Ascending aorta (tissue), 2 donors: ENCODE results near the gene CRTC1. TPM values are rescaled to one million over a fixed set of nuclear protein-coding genes. Genes with fewer than 3 reads are reported as not detected.

Experiments
- DNase-seq, 2 donors: peaks; one replicate each; pipeline ENCODE4 v3.0.0-alpha.2; 2019; ENCODE audit warnings: low spot score in 2 of 2
- H3K27ac ChIP-seq, 2 donors: fragments of 200-600 bp; sonication (generic); one replicate each; pipeline ENCODE4 v1.5.1; 2016 to 2017; ENCODE audit warnings: mild to moderate bottlenecking in 1 of 2
- H3K27me3 ChIP-seq: fragments of 200-600 bp; sonication (generic); one replicate; pipeline ENCODE4 v1.5.1; 2017
- H3K36me3 ChIP-seq, 2 donors: fragments of 200-600 bp; sonication (generic); one replicate each; pipeline ENCODE4 v1.5.1; 2016
- H3K4me1 ChIP-seq, 2 donors: fragments of 200-600 bp; sonication (generic); one replicate each; pipeline ENCODE4 v1.5.1; 2016 to 2017; ENCODE audit warnings: mild to moderate bottlenecking in 1 of 2
- H3K4me3 ChIP-seq, 2 donors: fragments of 200-600 bp; sonication (generic); one replicate each; pipeline ENCODE4 v1.5.1; 2016 to 2017; ENCODE audit warnings: mild to moderate bottlenecking in 1 of 2
- H3K9me3 ChIP-seq, 2 donors: fragments of 200-600 bp; sonication (generic); one replicate each; pipeline ENCODE4 v1.5.1; 2016
- intact Hi-C: fragments of 100-400 bp; cut with DNase I; formaldehyde crosslinking; loops from one replicate; pipeline ENCODE4 v1.15.1; 2023
- total RNA-seq: library from RNA; depleted of rRNA; stranded (reverse); fragments of >200 nt; gene quantifications from one replicate; pipeline ENCODE4 v1.1.0, GENCODE V29; 2016
- TF ChIP-seq, protein P1 (sequence below), 3 experiments: fragments of 200-600 bp in 2 of 3; fragments of 450-650 bp in 1 of 3; sonication (generic) in 2 of 3; IDR thresholded peaks; one replicate each; pipeline ENCODE4 v1.5.1; 2016 to 2019; ENCODE audit warnings: antibody characterized with exemption in 3 of 3, mild to moderate bottlenecking in 1 of 3, moderate library complexity in 1 of 3

CRTC1 gene
- total RNA-seq, 1 donor from 2014 or later, result 10.0 TPM

DNA sequence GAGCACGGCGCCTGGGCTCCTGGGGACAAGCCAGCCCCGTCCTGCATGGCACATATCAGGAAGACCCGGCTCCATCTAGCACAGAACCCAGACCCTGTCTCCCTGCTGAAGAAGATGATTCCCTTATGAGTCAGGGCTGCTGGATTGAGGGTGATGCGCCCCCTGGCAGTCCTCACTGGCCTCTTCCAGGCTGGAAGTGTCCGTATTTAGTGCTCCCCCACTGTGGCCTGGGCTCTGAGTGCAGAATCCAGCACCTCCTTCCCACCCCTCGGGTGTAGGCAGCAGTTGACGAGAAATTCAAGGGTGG lies 92.8 kb downstream of the CRTC1 start:
- TF ChIP-seq, protein P1, sequence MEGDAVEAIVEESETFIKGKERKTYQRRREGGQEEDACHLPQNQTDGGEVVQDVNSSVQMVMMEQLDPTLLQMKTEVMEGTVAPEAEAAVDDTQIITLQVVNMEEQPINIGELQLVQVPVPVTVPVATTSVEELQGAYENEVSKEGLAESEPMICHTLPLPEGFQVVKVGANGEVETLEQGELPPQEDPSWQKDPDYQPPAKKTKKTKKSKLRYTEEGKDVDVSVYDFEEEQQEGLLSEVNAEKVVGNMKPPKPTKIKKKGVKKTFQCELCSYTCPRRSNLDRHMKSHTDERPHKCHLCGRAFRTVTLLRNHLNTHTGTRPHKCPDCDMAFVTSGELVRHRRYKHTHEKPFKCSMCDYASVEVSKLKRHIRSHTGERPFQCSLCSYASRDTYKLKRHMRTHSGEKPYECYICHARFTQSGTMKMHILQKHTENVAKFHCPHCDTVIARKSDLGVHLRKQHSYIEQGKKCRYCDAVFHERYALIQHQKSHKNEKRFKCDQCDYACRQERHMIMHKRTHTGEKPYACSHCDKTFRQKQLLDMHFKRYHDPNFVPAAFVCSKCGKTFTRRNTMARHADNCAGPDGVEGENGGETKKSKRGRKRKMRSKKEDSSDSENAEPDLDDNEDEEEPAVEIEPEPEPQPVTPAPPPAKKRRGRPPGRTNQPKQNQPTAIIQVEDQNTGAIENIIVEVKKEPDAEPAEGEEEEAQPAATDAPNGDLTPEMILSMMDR (IDR thresholded peaks at IDR 0.05), result no peak
- Histone ChIP-seq H3K9me3 (no peaks in the 10 kb centered on the region), H3K4me1 (no peaks in the 10 kb centered on the region), H3K4me3 (no peak overlapping the region), H3K36me3 (peaks cover 0 to 6% of the 10 kb centered on the region in 2 donors), H3K27me3 (no peaks in the 10 kb centered on the region), H3K27ac (no peak overlapping the region)
- intact Hi-C loops, result no loop called here
- DNase-seq, result no peak

DNA sequence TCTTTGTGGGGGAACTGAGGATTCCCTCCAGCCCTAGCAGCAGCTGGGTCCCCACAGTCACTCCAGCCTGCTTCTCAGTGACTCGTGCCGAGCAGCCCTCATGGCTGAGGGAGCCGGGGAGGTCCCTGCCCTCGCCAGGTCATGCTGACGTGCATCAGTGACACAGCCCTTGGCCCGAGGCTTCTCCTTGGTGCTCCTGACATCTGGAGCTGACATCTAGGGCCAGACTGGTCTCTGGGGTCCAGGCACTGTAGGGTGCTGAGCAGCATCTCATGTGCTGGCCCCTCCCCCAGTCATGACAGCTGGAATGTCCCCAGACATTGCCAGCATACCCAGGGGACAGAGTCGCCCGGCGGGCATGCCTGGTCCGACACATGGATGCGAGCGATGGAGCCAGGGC lies 93.3 kb downstream of the CRTC1 start:
- TF ChIP-seq, protein P1 (IDR thresholded peaks at IDR 0.05), result no peak
- Histone ChIP-seq H3K27me3 (no peaks in the 10 kb centered on the region), H3K27ac (no peak overlapping the region), H3K4me3 (no peak overlapping the region), H3K4me1 (no peaks in the 10 kb centered on the region), H3K9me3 (no peaks in the 10 kb centered on the region), H3K36me3 (peaks cover 0 to 6% of the 10 kb centered on the region in 2 donors)
- intact Hi-C loops, result no loop called here
- no peak for DNase-seq

DNA sequence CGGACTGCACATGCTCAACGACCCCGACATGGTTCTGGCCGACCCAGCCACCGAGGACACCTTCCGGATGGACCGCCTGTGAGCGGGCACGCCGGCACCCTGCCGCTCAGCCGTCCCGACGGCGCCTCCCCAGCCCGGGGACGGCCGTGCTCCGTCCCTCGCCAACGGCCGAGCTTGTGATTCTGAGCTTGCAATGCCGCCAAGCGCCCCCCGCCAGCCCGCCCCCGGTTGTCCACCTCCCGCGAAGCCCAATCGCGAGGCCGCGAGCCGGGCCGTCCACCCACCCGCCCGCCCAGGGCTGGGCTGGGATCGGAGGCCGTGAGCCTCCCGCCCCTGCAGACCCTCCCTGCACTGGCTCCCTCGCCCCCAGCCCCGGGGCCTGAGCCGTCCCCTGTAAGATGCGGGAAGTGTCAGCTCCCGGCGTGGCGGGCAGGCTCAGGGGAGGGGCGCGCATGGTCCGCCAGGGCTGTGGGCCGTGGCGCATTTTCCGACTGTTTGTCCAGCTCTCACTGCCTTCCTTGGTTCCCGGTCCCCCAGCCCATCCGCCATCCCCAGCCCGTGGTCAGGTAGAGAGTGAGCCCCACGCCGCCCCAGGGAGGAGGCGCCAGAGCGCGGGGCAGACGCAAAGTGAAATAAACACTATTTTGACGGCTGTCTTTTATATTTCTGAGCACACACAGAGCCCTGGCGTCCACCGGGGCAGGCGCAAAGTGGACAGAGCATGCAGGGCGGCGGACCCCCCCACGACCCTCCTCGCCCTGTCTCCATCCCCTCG lies 94.0 kb downstream of the CRTC1 start:
- H3K27me3 ChIP-seq, result no peaks in the 10 kb centered on the region
- no peaks in the 10 kb centered on the region for H3K4me1 ChIP-seq
- TF ChIP-seq, protein P1 (IDR thresholded peaks at IDR 0.05), result no peak
- peak overlapping the region in 1 of 2 donors; percentile 26 for H3K4me3 ChIP-seq
- H3K27ac ChIP-seq, result no peak overlapping the region
- intact Hi-C loops, result no loop called here
- peaks cover 0 to 6% of the 10 kb centered on the region in 2 donors for H3K36me3 ChIP-seq
- no peak for DNase-seq
- no peaks in the 10 kb centered on the region for H3K9me3 ChIP-seq

DNA sequence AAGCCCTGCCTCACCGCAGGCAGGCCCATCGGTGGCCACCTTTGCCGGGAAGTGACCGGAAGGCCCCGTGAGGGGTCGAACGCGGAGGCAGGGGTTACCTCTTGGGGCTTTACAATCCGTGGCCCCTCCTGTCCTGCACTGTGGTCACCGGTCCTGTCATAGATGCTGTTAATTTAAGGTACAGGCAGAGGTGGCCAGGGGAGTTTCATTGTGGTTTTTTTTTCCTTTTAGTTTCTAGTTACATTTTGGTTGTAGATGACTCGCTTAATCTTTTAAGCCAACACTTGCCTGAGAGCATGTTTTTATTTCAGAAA lies 94.6 kb downstream of the CRTC1 start:
- DNase-seq, result no peak
- TF ChIP-seq, protein P1 (IDR thresholded peaks at IDR 0.05), result no peak
- no peak overlapping the region for H3K4me3 ChIP-seq
- no peaks in the 10 kb centered on the region for H3K27me3 ChIP-seq
- no peaks in the 10 kb centered on the region for H3K4me1 ChIP-seq
- intact Hi-C loops, result no loop called here
- H3K36me3 ChIP-seq, result peaks cover 0 to 6% of the 10 kb centered on the region in 2 donors
- H3K9me3 ChIP-seq, result no peaks in the 10 kb centered on the region
- no peak overlapping the region for H3K27ac ChIP-seq

DNA sequence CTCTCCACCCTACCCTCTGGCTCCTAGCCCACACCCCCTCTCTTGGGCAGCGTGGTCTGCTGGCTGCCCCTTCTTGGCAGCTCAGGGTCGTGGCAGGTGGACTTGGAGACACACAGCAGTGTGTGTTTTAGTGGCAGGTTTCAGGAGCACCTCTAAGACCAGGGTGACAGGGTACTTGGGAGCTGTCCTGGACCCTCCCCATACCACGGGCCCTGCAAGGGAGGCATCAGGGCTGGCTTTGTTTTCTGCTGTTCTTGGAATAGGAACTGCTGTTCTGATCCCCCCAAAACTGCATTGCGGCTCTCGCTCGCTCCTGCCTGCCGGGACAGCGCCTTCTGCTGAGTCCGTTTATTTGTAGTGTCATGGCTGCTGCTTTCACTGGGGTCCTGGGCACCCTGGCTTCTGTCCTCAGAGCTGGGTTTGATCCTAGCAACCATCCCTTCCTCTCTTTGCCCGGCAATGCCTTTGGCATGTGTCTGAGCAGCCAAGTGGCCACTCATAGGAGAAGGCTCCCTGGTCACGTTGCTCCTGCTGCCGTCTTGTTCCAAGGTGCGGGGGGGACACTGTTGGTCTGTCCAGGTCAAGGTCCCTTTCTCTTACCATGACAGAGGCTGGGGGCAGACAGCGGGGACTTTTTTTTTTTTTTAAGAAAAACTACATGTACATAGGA lies 95.5 kb downstream of the CRTC1 start:
- Histone ChIP-seq H3K27me3 (no peaks in the 10 kb centered on the region), H3K9me3 (no peaks in the 10 kb centered on the region), H3K4me3 (no peak overlapping the region), H3K4me1 (no peaks in the 10 kb centered on the region), H3K27ac (no peak overlapping the region), H3K36me3 (peaks cover 0 to 6% of the 10 kb centered on the region in 2 donors)
- intact Hi-C loops, result no loop called here
- TF ChIP-seq, protein P1 (IDR thresholded peaks at IDR 0.05), result no peak
- DNase-seq, result no peak
